Right forelimb (tissue), 1 donor: ENCODE results near the gene UROD.

Source experiments
- DNase-seq: peaks from one replicate; pipeline ENCODE4 v3.0.0-alpha.2; 2018

The UROD gene

GRCh38 chr1:45009296-45009865 lies 2.7 kb upstream of the UROD start:
- DNase-seq: no peak

GRCh38 chr1:45009956-45010854 lies 1.8 kb upstream of the UROD start:
- DNase-seq: no peak

GRCh38 chr1:45010855-45011811 lies 921 bp upstream of the UROD start, which contains the start of gene HECTD3:
TSS of gene HECTD3 (minus strand) at chr1:45011324. CDS start at chr1:45011257, 67 bp downstream.
- DNase-seq: peak; percentile 85

GRCh38 chr1:45012639-45013278 lies 705 bp downstream of the UROD start:
- peak; percentile 74 for DNase-seq

DNA sequence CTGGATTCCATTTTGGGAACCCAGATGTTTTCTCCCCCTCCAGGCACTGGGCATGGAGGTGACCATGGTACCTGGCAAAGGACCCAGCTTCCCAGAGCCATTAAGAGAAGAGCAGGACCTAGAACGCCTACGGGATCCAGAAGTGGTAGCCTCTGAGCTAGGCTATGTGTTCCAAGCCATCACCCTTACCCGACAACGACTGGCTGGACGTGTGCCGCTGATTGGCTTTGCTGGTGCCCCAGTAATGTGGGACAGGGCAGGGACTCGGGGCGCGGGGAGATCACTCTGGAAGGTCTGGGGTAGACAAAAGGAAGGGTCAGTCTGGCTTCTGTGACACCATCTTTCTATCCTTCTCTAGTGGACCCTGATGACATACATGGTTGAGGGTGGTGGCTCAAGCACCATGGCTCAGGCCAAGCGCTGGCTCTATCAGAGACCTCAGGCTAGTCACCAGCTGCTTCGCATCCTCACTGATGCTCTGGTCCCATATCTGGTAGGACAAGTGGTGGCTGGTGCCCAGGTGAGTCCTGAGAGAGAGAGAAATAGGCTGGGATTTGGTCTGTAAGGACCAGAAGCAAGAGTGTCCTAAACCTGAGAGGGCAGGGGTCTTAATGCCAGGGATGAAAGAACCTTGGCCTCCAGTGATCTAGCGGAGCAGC lies 1.6 kb downstream of the UROD start:
- no peak for DNase-seq

DNA sequence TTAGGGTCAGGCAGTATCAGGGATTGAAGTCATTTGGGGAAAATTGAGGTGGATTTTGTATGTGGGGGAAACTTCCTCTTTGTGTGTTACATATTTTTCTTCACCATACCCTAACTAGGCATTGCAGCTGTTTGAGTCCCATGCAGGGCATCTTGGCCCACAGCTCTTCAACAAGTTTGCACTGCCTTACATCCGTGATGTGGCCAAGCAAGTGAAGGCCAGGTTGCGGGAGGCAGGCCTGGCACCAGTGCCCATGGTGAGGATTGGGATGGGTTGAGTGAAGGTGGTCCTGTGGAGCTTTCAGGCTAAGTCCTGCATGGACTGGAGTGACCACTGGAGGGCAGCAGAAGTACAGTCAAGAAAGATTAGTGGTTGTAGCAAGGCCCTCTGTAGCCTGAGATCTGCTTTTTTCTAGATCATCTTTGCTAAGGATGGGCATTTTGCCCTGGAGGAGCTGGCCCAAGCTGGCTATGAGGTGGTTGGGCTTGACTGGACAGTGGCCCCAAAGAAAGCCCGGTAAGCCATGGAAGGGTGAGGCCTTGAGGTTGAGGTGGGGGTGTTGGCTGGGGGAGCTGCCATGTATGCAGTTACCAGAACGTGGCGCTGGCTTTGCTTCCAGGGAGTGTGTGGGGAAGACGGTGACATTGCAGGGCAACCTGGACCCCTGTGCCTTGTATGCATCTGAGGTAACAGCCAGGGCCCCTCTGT lies 2.4 kb downstream of the UROD start:
- DNase-seq: peak; percentile 84

DNA sequence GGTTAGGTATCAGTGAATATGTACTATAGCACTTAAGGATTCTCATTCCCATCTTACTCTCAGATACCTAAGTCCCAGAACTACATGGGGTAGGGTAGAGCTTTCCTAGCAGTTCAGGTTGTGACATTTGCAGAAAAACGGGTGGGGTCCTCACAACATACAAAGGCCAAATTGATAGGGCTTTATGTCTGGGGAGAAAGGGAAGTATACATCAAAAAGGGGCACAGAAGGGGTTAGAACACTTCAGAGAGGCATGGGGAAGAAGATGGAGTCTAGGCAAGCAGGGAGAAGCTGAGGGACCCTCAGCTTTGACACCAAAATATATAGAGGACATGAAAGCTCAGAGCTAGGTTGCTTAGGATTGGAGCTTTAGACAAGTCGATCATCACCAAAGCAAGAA lies 3.6 kb downstream of the UROD start:
- DNase-seq: no peak

DNA sequence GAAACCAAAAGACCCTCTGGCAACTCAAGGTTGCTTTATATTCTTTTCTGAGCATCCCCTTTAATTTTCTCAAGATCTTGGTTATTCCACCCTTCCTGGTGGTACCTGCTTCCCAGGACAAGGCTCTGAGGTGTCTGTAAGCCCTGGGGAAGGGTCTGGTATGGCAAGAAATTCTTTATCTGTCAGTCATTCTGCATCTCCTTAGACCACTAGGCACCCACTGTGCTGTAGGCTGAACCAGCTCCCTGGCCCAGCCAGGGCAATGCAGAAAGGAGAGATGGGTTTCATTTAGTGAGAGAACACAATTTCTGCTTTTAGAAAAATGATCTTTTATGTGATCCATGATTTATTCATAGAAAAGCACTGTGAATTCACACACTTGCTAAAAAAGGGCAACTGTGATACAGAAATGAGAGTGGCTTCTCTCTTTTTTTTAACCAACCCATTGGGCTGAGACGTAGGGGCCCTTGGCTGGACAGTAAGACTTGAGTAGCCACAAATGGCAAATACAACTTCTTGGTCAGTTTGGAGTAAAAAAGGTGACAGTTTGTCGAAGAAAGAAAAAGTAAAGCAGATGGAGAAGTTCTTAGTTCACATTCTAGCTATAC lies 4.1 kb downstream of the UROD start:
- no peak for DNase-seq

GRCh38 chr1:45016767-45017166 lies 4.7 kb downstream of the UROD start:
- DNase-seq: no peak

- DNase-seq: no peak
Measured at GRCh38 chr1:45018599-45019230, 6.7 kb downstream of the UROD start.

- no peak for DNase-seq
Measured at GRCh38 chr1:45023663-45024062, 11.6 kb downstream of the UROD start.

GRCh38 chr1:45026446-45026845 lies 14.4 kb downstream of the UROD start:
- DNase-seq: no peak

DNA sequence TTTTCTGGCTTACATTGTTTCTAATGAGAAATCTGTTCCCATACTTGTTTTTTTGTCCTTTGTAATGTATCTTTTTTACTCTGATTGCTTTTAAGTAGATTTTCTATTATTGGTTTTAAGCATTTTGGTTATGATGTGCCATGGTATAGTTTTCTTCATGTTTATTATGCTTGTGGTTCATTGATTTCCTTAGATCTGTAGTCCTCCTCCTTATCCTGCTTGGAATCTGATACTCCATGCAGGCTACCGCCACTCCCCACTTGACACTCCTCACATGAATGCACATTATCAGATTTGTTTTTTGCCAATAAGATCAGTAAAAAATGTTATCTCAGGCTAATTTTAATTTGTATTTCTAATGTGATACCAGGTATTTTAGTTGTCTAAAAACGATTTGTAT lies 20.8 kb downstream of the UROD start:
- no peak for DNase-seq

DNA sequence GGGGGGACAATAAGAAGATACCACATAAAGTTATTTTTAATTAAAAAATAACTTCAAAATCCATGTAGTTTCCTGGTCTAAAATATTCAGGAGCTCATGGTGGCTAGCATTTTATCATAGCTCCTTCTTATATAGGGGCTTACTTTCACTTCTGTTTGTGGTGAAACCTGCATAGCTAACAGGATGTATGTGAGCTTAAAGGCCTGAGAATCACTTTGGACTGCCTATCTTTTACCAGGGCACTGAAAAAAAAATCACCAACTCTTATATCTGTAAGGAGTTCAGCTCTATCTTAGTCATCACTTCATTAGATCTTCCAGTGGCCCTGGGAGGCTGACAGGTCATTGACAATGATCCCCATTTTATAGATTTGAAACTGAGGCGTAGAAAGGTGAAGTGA lies 21.3 kb downstream of the UROD start:
- DNase-seq: no peak

DNA sequence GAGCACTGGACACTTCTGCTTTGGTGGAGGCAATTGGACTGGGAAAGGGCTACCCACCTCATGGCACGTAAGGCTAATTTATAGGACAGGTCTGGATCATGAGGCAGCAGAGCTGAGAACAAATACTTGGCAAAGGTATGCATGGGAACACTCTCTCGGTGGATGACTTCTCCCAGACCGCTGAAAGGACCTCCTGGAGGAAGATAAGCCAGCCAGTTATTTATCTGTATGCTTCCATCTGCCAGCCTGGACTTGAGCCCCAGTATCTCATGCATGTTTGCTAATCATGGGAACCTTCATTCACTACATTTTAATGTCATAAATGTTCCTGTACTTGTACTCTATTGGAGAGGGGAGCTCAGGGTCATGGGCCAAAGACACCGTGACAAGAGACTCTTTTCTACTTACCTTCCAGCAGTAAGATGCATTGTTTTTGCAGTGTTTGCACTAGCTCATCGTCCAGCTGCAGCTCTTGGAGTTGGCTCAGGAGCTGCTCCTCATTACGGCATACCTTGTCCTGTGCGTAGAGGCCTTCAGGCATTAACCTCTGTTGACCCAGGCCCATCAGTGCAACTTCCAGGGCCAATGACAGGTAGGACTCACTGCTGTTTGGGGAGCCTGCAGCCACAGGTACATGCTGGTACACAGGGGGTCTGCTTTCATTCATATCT lies 23.7 kb downstream of the UROD start:
- DNase-seq: no peak

GRCh38 chr1:45037456-45037855 lies 25.4 kb downstream of the UROD start:
- no peak for DNase-seq

GRCh38 chr1:45038240-45038639 lies 26.2 kb downstream of the UROD start:
- DNase-seq: no peak

DNA sequence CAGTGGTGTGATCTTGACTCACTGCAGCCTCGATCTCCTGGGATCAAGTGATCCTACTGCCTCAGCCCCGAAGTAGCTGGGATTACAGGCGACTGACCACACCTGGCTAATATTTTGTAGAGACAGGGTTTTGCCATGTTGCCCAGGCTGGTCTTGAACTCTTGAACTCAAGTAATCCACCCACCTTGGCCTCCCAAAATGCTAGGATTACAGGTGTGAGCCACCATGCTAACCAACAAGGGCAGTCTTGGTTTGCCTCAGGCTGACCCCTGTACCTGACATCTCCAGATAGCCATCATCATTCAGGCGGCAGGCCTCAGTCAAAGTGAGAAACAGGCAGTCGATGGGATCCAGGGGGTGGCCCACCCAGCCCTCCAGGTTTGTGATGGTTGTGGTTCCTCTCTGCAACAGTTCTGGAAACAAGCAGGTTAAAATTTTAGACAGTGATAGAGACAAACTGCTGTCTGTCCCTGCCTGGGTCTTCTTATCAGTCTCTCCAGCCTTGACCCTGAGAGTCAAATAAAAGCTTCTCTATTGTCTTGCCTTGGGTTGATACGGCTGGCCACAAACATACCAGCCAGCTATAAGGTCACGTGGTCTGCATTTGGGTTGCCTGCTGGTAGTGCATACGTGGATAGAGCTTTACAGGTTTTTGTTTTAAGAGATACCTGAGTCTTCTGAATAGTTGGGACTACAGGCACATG lies 26.8 kb downstream of the UROD start:
- no peak for DNase-seq

DNA sequence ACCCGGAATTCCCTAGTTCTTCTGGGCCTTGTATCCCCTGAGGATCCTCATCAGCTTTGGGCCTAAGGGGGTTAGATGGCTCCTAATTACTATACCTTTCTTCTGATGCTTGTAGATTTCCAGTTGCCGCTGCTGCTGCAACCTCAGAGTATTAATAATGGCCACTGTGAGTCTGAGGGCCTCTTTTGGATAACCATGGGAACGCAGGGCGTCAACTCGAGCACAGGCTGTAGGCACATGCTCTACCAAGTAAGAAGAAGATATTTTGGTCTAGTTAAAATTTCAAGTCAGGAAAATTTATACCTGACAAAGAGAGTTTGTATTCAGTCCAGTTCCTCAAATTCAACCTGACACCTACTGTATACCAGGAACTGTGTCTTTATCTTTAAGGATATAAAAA lies 28.2 kb downstream of the UROD start:
- no peak for DNase-seq
